Activated CD8-positive, alpha-beta memory T cell treated with anti-CD3 and anti-CD28 coated beads, Interleukin-2, amount 50 U/mL, for 48 hours (primary cell): ENCODE data around the gene MT1E.
A peak's percentile ranks its signal among the peaks of the same experiment; 100 is the strongest.
"Not testable (repeated sequence)": the region's sequence is repeated elsewhere in the genome, so short reads cannot be mapped to it uniquely, and the experiment has no call there.

Experiments used
- DNase-seq: peaks from one replicate; pipeline ENCODE4 v3.0.0-alpha.2; 2020

The MT1E gene

GRCh38 chr16:56674570-56674969, 49.0 kb downstream of the MT1E start:
- DNase-seq = not testable (repeated sequence)

GRCh38 chr16:56675685-56676210, 50.2 kb downstream of the MT1E start:
- DNase-seq = peak; percentile 80
